Activated naive CD4-positive, alpha-beta T cell treated with anti-CD3 and anti-CD28 coated beads, Interleukin-2, amount 50 U/mL, for 24 hours (primary cell): ENCODE data around the gene PRKN.

ENCODE experiments used
- H3K27ac Mint-ChIP-seq: one replicate; pipeline ENCODE4 v1.8.0; 2021; ENCODE audit warnings: mild to moderate bottlenecking, mixed read lengths
- H3K27me3 Mint-ChIP-seq: one replicate; pipeline ENCODE4 v1.8.0; 2021; ENCODE audit warnings: mixed read lengths
- H3K36me3 Mint-ChIP-seq: one replicate; pipeline ENCODE4 v1.8.0; 2021; ENCODE audit warnings: mixed read lengths
- H3K4me1 Mint-ChIP-seq: one replicate; pipeline ENCODE4 v1.8.0; 2021; ENCODE audit warnings: mixed read lengths
- H3K4me3 Mint-ChIP-seq: one replicate; pipeline ENCODE4 v1.8.0; 2021; ENCODE audit warnings: mild to moderate bottlenecking, mixed read lengths
- H3K9me3 Mint-ChIP-seq: one replicate; pipeline ENCODE4 v1.8.0; 2021; ENCODE audit warnings: mixed read lengths

Gene PRKN

GRCh38 chr6:162450358-162450757 lies 277.2 kb downstream of the PRKN start:
- Mint-ChIP-seq H3K4me3 (no peak overlapping the region), H3K4me1 (no peaks in the 10 kb centered on the region), H3K9me3 (no peaks in the 10 kb centered on the region), H3K27me3 (no peaks in the 10 kb centered on the region), H3K27ac (no peak overlapping the region), H3K36me3 (peaks cover 8% of the 10 kb centered on the region)

- no peak overlapping the region for H3K4me3 Mint-ChIP-seq
- H3K27ac Mint-ChIP-seq = no peak overlapping the region
- no peaks in the 10 kb centered on the region for H3K4me1 Mint-ChIP-seq
- H3K27me3 Mint-ChIP-seq = no peaks in the 10 kb centered on the region
- no peaks in the 10 kb centered on the region for H3K9me3 Mint-ChIP-seq
- H3K36me3 Mint-ChIP-seq = peaks cover 9% of the 10 kb centered on the region
These were observed 279.3 kb downstream of the PRKN start for GRCh38 chr6:162448294-162448693.

GRCh38 chr6:162443101-162443500 lies 284.5 kb downstream of the PRKN start:
- H3K27ac Mint-ChIP-seq = no peak overlapping the region
- H3K36me3 Mint-ChIP-seq = peaks cover 37% of the 10 kb centered on the region
- no peaks in the 10 kb centered on the region for H3K27me3 Mint-ChIP-seq
- H3K4me3 Mint-ChIP-seq = no peak overlapping the region
- no peaks in the 10 kb centered on the region for H3K4me1 Mint-ChIP-seq
- peaks cover 15% of the 10 kb centered on the region for H3K9me3 Mint-ChIP-seq

- H3K27ac Mint-ChIP-seq = no peak overlapping the region
- H3K36me3 Mint-ChIP-seq = peaks cover 37% of the 10 kb centered on the region
- H3K27me3 Mint-ChIP-seq = no peaks in the 10 kb centered on the region
- H3K9me3 Mint-ChIP-seq = peaks cover 15% of the 10 kb centered on the region
- H3K4me1 Mint-ChIP-seq = no peaks in the 10 kb centered on the region
- no peak overlapping the region for H3K4me3 Mint-ChIP-seq
These were observed 284.9 kb downstream of the PRKN start for GRCh38 chr6:162442687-162443086.

GRCh38 chr6:162441991-162442390 lies 285.6 kb downstream of the PRKN start:
- no peaks in the 10 kb centered on the region for H3K27me3 Mint-ChIP-seq
- peaks cover 15% of the 10 kb centered on the region for H3K9me3 Mint-ChIP-seq
- no peaks in the 10 kb centered on the region for H3K4me1 Mint-ChIP-seq
- H3K4me3 Mint-ChIP-seq = no peak overlapping the region
- H3K36me3 Mint-ChIP-seq = peaks cover 37% of the 10 kb centered on the region
- no peak overlapping the region for H3K27ac Mint-ChIP-seq

- Mint-ChIP-seq H3K27ac (no peak overlapping the region), H3K27me3 (no peaks in the 10 kb centered on the region), H3K9me3 (peaks cover 15% of the 10 kb centered on the region), H3K36me3 (peaks cover 33% of the 10 kb centered on the region), H3K4me1 (no peaks in the 10 kb centered on the region), H3K4me3 (no peak overlapping the region)
These were observed 288.6 kb downstream of the PRKN start for GRCh38 chr6:162438980-162439379.

- Mint-ChIP-seq H3K4me1 (no peaks in the 10 kb centered on the region), H3K27ac (no peak overlapping the region), H3K27me3 (no peaks in the 10 kb centered on the region), H3K4me3 (no peak overlapping the region), H3K36me3 (peaks cover 13% of the 10 kb centered on the region), H3K9me3 (peaks cover 8% of the 10 kb centered on the region)
These were observed 292.5 kb downstream of the PRKN start for GRCh38 chr6:162435071-162435470.

- Mint-ChIP-seq H3K9me3 (no peaks in the 10 kb centered on the region), H3K36me3 (peaks cover 7% of the 10 kb centered on the region), H3K27ac (no peak overlapping the region), H3K4me3 (no peak overlapping the region), H3K4me1 (no peaks in the 10 kb centered on the region), H3K27me3 (no peaks in the 10 kb centered on the region)
These were observed 306.6 kb downstream of the PRKN start for GRCh38 chr6:162421004-162421403.

GRCh38 chr6:162416831-162417537 lies 310.6 kb downstream of the PRKN start:
- H3K4me1 Mint-ChIP-seq = no peaks in the 10 kb centered on the region
- H3K4me3 Mint-ChIP-seq = no peak overlapping the region
- no peaks in the 10 kb centered on the region for H3K9me3 Mint-ChIP-seq
- H3K36me3 Mint-ChIP-seq = peaks cover 2% of the 10 kb centered on the region
- no peaks in the 10 kb centered on the region for H3K27me3 Mint-ChIP-seq
- no peak overlapping the region for H3K27ac Mint-ChIP-seq

- H3K9me3 Mint-ChIP-seq = no peaks in the 10 kb centered on the region
These were observed 311.3 kb downstream of the PRKN start for GRCh38 chr6:162416307-162416706.

GRCh38 chr6:162409741-162410691 lies 317.6 kb downstream of the PRKN start:
- no peak overlapping the region for H3K27ac Mint-ChIP-seq
- H3K27me3 Mint-ChIP-seq = no peaks in the 10 kb centered on the region
- H3K4me3 Mint-ChIP-seq = no peak overlapping the region
- H3K9me3 Mint-ChIP-seq = peaks cover 3% of the 10 kb centered on the region
- H3K4me1 Mint-ChIP-seq = no peaks in the 10 kb centered on the region
- H3K36me3 Mint-ChIP-seq = peaks cover 2% of the 10 kb centered on the region

More at GRCh38 chr6:162416307-162416706, 311.3 kb downstream of the PRKN start:
- Mint-ChIP-seq H3K27ac (no peak overlapping the region), H3K4me3 (no peak overlapping the region), H3K27me3 (no peaks in the 10 kb centered on the region), H3K4me1 (no peaks in the 10 kb centered on the region), H3K36me3 (peaks cover 2% of the 10 kb centered on the region)

- Mint-ChIP-seq H3K4me1 (no peaks in the 10 kb centered on the region), H3K27me3 (no peaks in the 10 kb centered on the region), H3K36me3 (peaks cover 2% of the 10 kb centered on the region), H3K27ac (no peak overlapping the region), H3K9me3 (peaks cover 3% of the 10 kb centered on the region), H3K4me3 (no peak overlapping the region)
These were observed 318.6 kb downstream of the PRKN start for GRCh38 chr6:162408826-162409535.

GRCh38 chr6:162404951-162405350 lies 322.6 kb downstream of the PRKN start:
- Mint-ChIP-seq H3K36me3 (peaks cover 2% of the 10 kb centered on the region), H3K27me3 (no peaks in the 10 kb centered on the region), H3K4me1 (no peaks in the 10 kb centered on the region), H3K4me3 (no peak overlapping the region), H3K27ac (no peak overlapping the region), H3K9me3 (peaks cover 3% of the 10 kb centered on the region)

GRCh38 chr6:162403031-162403430 lies 324.5 kb downstream of the PRKN start:
- Mint-ChIP-seq H3K27me3 (no peaks in the 10 kb centered on the region), H3K4me1 (no peaks in the 10 kb centered on the region), H3K4me3 (no peak overlapping the region), H3K9me3 (peaks cover 3% of the 10 kb centered on the region), H3K27ac (no peak overlapping the region), H3K36me3 (peaks cover 4% of the 10 kb centered on the region)

GRCh38 chr6:162395181-162395580 lies 332.4 kb downstream of the PRKN start:
- H3K4me3 Mint-ChIP-seq = no peak overlapping the region
- H3K27ac Mint-ChIP-seq = no peak overlapping the region
- no peaks in the 10 kb centered on the region for H3K4me1 Mint-ChIP-seq
- no peaks in the 10 kb centered on the region for H3K27me3 Mint-ChIP-seq
- no peaks in the 10 kb centered on the region for H3K9me3 Mint-ChIP-seq
- H3K36me3 Mint-ChIP-seq = peaks cover 5% of the 10 kb centered on the region
